AG08396 (cell line): ENCODE measurements around the gene GAL3ST3.

Source experiments
- DNase-seq: peaks from one replicate; pipeline ENCODE4 v3.0.0; 2012; ENCODE audit warnings: low spot score, mixed read lengths

GAL3ST3 gene

DNA sequence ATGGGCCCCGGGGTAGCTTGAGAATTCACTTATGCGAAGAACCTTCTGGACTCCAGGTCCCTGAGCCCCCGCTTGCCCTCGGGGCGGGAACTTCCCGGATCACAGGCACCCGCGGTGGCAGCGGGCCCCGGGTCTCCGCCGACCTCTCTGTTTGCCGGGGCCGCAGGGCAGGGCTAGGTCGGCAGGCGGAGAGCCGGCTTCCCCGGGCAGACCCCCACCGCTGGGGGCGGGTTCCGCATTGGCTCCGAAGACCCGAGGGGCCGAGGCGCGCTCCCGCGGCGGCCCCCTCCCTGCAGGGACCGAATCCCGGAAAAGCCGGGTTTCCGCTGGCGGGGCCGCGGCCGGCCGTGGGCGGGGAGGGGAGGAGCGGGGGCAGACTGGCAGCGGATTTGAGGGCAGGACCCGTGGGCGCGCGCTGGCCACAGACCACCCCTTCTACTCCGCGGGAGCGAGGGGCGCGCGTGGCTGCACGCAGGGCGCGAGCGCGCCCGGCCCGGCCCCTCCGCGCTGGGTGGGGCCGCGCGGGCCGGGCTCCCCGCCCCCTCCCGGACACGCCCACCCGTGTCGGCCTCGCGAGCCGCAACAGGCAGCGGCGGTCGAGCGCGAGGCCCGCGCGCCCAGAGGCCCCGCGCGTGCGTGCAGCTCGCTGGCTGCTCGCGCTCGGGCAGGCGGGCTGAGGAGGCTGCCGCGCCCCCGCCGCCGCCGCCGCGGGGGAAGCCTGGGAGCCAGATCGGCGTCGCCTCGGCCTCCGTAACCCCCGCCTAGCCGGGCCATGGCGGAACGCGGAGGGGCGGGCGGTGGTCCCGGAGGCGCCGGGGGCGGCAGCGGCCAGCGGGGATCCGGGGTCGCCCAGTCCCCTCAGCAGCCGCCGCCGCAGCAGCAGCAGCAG is 21.0 kb upstream of the GAL3ST3 start, which contains the start of gene PACS1:
PACS1 (plus strand) TSS at position 558 of the 889 bp plus-strand sequence; CDS start at position 773, 215 bp downstream.
- peak; percentile 96 for DNase-seq

DNA sequence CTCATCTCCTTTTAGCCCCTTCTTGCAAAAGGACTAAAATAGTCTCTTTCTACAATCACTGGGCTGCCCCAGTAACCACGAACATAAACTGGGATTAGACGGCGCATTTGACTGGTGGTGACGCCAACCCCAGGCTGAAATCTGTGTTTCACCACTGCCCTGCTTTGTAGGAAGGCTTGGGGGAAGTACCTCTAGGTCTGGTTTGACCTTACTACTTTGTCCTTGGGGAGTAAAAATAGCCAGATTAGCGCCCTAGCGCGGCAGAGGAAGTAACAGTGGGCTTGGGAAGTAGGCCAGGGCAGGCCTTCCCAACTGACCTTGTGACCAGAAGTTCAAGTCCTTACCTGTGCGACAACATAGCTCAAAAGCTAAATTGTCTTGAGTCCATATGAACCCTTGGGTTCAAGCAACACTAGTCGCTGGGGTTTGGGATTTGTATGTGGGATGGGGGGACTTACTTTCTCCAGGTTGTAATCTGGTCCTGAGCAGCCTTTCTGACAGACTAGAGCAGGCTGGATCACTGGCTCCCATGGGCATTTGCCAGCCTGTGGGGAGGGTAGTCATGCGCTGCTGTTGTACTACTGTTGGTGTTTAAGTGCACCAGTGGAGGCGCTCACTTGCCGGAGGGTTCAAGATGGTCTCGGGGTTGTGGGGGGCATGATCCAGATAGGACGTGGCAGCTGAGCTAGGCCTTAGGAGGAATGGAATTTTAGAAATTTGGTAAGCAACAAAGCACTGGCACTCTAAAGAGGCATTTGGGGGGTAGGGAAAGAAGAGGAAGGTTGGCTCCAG is 20.2 kb upstream of the GAL3ST3 start:
- peak; percentile 64 for DNase-seq

DNA sequence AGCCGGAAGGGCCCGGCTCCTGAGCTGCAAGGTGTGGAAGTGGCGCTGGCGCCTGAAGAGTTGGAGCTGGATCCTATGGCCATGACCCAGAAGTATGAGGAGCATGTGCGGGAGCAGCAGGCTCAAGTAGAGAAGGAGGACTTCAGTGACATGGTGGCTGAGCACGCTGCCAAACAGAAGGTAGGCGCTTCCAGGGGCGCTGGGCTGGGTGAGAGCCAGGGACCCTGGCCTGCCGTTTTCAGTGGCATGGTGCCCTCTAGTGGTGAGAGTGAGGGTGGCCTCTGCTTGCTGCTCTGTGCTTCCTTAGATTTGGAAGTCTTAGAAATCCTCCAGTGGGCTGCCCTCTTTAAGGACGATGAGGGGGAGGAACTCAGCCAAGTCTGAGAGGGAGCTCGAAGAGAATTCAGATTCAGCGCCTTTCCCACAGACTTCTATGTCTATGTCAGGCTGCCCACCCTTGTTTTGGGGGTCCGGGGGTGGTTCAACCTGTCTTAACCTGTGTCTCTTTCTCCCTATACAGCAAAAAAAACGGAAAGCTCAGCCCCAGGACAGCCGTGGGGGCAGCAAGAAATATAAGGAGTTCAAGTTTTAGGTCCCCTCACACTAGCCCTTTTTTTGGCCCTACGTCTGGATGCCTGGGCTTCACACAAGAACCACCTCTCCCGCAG is 19.3 kb upstream of the GAL3ST3 start:
- peak; percentile 79 for DNase-seq

DNA sequence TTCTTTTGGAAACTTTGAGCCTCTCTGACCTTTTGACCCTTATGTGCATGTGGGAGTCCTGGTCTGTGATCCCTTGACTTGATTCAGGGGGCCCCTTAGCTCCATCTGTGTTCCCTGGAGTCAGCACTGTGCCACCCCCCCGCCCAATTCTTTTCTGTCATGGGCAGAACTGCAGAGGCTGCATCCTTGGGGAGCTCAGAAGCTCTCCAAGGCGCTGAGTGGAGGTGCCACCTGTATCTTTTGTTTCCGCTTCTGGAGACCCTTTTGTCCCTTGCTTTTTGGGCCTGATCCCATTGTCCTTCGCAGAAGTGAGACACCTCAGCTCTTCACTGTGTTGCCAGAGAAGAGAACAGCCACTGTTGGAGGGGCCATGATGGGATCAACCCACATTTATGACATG is 18.7 kb upstream of the GAL3ST3 start:
- no peak for DNase-seq

DNA sequence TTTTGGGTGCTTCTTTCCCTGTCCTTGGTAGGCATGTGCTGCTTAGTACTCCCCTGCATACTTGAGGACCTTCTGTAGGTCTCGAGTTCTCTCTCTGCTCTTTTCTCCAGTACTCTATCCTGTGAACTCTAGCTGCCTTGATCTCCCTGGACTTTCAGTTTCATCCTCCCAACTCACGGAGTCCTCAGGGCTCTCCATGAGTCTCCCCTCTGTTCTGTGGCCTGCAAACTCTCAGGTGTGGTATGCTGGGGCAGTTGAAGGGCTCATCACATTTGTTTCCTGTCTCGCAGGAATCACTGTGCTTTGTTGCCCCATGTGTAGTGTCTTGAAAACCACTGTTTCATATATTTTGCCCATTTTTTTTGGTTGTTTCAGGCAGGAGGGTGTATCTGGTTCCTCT is 17.8 kb upstream of the GAL3ST3 start:
- DNase-seq = no peak

DNA sequence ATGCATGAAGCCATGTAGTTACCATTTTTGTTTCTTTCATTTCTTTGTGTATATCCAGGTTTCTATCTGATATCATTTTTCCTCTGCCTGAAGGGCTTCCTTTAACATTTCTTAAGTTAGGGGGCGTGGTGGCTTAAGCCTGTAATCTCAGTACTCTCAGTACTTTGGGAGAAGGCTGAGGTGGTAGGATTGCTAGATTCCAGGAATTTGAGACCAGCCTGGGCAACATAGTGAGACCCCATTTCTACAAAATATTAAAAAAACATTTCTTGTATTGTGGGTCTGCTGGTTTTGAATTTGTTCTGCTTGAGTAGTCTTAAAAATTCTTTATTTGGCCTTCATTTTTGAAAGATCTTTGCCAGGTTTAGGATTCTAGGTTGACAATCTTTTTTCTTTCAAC is 15.6 kb upstream of the GAL3ST3 start:
- DNase-seq = no peak

DNA sequence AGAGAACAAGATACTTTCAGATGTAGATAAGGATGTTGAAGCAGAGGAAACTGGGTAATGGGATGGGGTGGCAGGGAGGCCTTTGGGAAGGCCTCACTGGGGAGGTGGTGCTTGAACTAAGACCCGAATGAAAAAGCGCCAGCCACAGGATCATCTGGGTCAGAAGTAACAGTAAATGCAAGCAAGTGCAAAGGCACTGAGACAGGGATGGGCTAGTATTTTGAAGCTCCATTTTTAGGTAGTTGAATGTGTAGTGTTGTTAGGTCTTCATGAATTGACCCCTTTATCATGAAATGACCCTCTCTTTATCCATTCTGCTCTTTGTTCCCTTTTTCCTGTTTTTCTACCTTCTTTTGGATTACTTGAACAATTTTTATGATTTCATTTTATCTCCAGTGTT is 14.9 kb upstream of the GAL3ST3 start:
- no peak for DNase-seq

DNA sequence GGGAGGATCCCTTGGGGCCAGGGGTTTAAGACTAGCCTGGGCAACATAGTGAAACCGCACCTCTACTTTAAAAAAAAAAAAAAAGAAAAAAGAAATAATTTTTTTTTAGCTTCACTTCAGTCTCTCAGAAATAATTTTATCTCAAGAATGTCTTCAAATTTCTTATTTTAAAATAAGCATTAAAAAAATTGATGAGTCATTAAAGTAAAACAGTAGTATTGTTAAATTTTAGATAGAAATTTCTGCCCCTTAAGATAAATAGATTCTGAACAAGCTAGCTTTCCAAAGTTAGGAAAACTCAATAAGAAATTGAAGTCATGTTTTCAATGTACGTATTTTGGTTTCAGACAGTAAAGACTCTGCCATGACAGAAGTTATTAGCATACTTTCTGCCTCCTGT is 13.4 kb upstream of the GAL3ST3 start:
- DNase-seq = no peak

DNA sequence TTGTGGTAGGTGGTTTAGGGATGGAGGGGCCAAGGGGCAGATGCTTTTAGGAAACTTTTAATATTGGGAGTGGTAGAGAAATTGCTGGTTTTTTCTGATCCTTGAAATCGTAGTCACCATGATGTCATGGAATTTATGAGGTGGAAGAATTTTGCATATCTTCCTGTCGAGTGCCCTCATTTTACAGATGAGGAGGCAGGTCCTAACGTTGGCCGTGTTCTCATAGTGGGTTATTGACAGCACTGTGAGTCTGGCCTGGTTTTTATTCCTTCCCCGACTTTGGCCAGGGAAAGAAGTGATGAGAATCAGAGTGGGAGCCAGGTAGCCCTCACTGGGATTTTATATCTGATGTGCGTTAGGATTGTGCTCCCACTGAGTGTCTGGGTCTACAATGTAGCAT is 12.3 kb upstream of the GAL3ST3 start:
- no peak for DNase-seq

DNA sequence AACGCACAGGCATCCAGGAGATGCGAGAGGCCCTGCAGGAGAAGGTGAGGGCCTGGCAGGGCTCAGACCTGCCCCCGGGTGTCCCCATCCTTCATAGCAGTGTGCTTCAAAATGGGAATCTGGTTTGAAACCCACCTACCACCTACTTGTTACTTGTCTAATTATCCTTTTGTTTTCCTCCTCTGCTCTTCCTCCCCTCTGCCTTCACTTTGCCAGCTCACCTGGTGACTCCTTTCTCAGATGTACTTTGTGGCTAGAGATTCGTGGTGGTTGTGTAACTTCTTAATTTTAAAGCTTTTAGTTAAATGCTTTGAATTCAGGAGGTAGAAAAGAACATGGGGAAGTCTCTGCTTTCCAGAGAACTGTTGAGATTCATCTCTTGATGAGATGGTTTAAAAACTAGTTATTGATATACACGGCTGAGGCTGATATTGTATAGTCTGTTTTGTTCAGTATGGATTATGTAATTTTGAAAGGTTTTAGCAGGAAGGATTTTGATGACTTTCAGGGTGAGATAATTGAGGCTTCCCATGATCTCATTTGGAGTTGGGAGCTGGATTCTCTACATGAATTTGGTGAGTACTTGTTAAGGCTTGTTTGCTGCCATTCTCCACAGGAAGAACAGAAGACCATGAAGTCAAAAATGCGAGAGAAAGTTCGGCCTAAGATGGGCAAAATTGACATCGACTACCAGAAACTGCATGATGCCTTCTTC is 11.2 kb upstream of the GAL3ST3 start:
- DNase-seq = no peak

DNA sequence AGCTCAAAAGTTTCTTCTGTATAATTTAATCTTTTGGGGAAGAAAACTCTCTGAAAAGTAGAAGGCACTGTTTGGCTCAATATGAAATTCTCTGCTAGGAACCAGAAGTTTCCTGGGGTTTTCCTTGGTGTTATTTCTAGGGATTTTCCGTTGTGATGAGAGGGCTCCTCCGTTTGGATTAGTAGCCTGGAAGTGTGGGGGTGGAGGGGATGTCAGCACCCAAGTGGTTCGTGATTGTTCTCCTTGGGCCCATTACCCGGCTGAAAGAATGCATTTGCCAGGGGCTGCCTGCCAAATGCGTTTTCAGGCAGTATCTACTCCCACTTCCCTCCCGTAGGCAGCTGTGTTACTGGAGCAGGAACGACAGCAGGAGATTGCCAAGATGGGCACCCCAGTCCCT is 7.5 kb upstream of the GAL3ST3 start:
- DNase-seq = no peak

DNA sequence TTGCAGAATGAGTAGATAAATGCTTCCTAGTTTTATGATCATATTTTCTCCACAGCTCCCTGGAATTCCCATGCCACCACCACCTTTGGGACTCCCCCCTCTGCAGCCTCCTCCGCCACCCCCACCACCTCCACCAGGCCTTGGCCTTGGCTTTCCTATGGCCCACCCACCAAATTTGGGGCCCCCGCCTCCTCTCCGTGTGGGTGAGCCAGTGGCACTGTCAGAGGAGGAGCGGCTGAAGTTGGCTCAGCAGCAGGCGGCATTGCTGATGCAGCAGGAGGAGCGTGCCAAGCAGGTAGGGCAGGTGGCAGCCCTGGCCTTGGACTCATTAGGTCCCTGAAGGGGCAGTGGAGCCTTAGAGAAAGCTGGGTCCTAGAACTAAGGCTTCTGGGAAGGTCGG is 6.1 kb upstream of the GAL3ST3 start:
- DNase-seq = no peak

DNA sequence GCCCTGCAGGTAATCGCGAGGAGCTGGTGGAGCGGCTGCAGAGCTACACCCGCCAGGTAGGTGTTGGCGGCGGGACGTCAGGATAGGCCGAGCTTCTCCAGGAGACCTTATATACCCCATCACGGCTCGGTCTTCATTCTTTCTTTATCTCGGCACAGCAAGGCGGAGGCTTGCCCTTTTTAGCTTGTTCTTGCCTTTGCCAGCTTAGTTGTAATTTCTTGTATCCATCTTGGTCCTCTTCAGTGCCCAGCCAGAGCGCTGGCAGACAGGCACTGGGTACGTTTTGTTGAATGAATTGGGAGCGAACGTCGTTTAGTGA is 3.7 kb upstream of the GAL3ST3 start:
- DNase-seq = no peak

DNA sequence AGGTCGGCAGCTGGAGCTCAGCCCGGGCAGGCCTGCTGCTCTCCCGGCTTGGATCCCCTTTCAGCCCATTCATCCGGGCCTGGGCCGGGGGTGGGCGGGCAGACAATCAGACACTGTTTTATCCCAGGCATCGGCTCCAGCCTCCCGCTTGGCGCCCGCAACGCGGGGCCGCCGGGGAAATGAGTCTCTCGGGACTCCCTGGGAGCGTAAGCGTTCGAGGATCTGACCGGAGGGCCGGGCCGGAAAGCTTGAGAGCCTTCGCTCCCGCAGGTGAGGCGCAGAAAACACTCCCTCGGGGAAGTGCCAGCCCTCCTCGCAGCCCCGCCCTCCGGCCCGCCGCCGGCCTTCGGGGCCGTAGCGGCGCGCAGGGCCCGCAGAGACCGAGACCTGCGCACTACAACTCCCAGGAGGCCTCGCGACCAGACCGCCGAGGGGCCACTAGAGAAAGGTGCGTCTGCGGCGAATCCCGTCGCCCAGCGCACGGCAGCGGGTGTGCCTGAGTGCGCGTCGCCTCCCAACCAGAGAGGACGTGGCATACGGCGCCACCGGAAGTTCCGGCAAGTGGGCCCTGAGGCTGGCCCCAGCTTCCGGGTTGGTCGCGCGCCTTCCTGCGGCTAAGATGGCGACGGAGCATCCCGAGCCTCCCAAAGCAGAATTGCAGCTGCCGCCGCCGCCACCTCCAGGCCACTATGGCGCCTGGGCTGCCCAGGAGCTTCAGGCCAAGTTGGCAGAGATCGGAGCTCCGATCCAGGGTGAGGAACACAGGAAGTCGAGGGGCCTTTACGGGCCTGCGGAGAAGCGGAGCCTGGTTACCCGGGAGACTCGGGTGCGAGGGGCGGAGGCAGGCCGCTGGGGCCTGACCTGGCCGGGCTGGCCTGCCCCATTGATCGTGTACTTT is 3.1 kb upstream of the GAL3ST3 start, which contains the start of gene SF3B2:
SF3B2 (plus strand) TSS at position 599 of the 898 bp plus-strand sequence; CDS start at position 620, 21 bp downstream.
- peak; percentile 98 for DNase-seq

DNA sequence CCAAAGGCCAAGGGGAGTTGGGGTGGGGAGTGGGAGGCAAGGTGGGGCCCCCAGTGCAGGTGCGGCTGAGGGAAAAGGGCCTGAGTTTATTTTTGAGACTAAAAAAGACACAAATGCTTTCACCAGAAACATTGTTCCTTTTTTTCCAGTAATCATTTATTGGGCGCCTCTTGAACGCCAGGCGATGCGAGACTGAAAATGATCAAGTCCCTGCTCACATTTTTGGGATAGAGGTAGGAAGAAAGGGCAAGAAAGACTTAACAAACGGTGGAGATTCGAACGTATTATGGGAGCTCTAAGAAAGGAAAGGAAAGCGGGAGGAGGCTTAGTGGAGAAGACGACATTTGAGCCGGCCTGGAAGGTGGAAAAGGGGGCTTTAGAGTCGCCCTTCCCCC is 2.4 kb upstream of the GAL3ST3 start:
- no peak for DNase-seq

DNA sequence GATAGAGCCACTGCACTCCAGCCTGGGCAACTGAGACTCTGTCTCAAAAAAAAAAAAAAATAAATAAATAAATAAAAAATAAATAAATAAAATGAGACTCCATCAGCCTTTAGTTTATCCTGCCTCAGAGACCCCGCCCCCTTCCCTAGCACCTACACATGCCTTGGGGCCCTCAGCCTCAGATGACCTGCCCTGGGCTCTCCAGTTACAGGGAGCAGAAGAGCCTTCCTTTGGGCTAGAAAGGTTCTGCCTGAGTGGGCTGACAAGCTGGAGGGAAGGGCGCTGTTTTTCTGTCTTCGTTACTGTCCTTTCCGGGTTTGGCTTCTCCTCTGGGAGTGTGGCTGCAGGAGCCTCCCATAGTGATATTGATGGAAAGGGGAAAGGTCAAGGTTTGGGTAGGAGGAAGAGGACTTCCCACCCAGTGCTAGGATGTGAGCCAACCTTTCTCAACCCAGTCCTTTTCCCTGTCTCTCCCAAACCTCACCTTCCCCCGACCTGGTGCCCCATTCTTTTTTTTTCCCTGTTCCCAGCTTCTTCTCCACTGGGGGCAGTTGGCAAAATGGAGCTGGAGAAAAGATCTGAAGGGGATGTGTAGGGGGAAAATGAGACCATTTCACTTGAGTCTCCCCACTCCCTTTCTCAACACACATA is 1.7 kb upstream of the GAL3ST3 start:
- DNase-seq = no peak

DNA sequence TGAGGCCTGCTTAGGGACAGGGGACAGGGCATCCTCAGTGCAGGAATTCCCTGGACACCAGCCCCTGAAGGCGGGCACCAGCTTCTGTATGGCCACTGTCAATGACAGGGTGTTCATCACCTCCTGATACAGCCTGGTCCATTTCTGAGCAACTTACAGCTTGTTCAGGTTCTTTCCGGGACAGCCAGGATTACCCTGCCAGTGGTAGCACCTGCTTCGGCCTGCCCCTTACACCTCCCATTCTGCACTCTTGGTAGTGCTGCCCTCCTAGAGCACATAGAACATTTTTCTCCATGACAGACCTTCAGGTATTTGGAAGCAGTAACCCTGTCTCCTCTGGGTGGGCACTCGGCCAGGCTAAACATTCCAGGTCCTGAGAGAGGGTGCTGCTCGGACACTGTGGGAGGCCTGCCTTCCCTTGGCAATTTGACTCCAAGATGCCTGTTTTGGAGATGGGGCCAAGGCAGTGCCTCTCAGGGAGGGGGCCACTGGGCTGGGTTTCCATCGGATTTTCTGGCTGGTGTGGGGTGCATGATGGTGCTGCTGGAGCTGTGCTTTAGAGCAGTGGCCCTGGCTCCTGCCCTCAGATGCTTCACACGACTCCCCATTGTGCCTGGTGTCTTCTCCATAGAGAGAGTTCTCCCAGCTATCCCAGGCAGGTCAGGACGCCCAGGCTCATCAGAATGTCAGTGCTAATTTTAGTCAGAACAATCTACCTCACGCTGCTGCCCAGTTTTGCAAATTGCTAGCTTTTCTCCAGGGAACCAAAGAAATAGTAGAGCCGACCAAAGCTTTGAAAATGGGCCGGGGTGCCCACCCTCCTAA is 1.2 kb downstream of the GAL3ST3 start:
- no peak for DNase-seq

DNA sequence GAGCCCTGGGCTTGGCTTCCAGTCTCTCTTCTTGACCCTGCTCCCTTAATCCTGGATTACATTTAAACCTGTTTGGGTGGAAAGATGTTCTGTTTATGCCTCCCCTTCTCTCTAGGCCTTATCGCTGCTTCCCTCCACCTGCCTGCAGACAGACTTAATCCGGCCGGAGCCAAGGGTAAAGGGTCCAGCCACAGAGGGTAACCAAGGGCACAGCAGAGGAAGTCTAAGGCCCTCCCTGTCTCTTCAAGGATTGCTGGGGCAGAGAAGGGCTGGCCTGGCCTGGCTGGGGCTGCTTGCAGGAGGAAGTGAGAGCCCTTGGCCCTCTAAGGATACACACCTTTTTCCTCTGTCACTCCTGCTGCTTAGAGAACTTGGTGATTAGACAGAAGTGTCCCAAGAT is 2.1 kb downstream of the GAL3ST3 start:
- DNase-seq = no peak

DNA sequence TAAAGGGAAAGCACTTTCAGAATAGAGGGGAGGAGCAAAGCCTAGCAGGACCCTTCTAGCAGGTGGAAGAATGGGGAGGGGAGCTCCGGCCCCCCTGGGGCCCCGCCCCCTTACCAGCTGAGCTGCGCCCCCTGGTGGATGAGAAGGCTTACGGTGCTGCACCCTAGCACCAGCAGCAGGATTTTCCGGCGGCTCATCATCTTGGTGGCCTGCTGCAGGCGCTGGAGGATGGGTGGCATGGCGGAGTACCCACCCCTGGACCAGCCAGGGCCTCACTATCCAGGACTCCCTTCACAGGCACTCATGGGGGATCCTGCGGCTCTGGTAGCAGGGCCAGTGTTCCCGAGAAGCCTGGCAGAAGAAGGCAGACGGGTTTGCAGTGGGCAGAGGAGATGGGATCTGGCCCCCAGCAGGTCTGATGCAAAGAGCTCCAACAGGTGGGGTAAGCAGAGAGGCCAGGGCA is 3.8 kb downstream of the GAL3ST3 start:
- peak; percentile 92 for DNase-seq
